Liver (tissue), 9 donors: Measurements from ENCODE around the gene UNC45B. TPM values are rescaled to one million over a fixed set of nuclear protein-coding genes. Genes with fewer than 3 reads are reported as not detected.
"Not testable (repeated sequence)": the region's sequence is repeated elsewhere in the genome, so short reads cannot be mapped to it uniquely, and the experiment has no call there.

ENCODE experiments used
- DNase-seq: peaks from one replicate; pipeline ENCODE4 v3.0.0-alpha.2; 2017; ENCODE audit warnings: low spot score
- H3K27ac ChIP-seq, 2 donors: one replicate each; pipeline ENCODE4 v1.7.0; 2013; ENCODE audit warnings: inconsistent platforms in 2 of 2, low read length in 2 of 2, control low read depth in 1 of 2, low read depth in 1 of 2, mild to moderate bottlenecking in 1 of 2
- H3K27me3 ChIP-seq, 4 donors: one replicate each; pipeline versions ENCODE4 v1.6.1 to v1.7.0; 2013; ENCODE audit warnings: low read length in 3 of 4, inconsistent platforms in 1 of 4, mild to moderate bottlenecking in 1 of 4, moderate library complexity in 1 of 4; ENCODE audit not compliant: control insufficient read depth in 4 of 4, insufficient read depth in 4 of 4
- H3K36me3 ChIP-seq, 4 donors: one replicate each; pipeline versions ENCODE4 v1.6.1 to v1.7.0; 2013; ENCODE audit warnings: low read length in 3 of 4, mild to moderate bottlenecking in 3 of 4, low read depth in 1 of 4, moderate library complexity in 1 of 4; ENCODE audit not compliant: control insufficient read depth in 4 of 4, insufficient read depth in 3 of 4
- H3K4me1 ChIP-seq, 4 donors: one replicate each; pipeline versions ENCODE4 v1.6.1 to v1.7.0; 2013; ENCODE audit warnings: low read length in 3 of 4, mild to moderate bottlenecking in 3 of 4, moderate library complexity in 1 of 4; ENCODE audit not compliant: control insufficient read depth in 4 of 4, insufficient read depth in 4 of 4
- H3K4me3 ChIP-seq, 3 donors: one replicate each; pipeline versions ENCODE4 v1.6.1 to v1.7.0; 2013; ENCODE audit warnings: low read length in 3 of 3, control low read depth in 1 of 3, low read depth in 1 of 3, mild to moderate bottlenecking in 1 of 3
- H3K9ac ChIP-seq, 2 donors: one replicate each; pipeline ENCODE4 v1.7.0; 2013; ENCODE audit warnings: low read length in 2 of 2, mild to moderate bottlenecking in 2 of 2, moderate library complexity in 2 of 2, control low read depth in 1 of 2, low read depth in 1 of 2
- H3K9me3 ChIP-seq, 4 donors: one replicate each; pipeline versions ENCODE4 v1.6.1 to v1.7.0; 2013; ENCODE audit warnings: low read length in 3 of 4; ENCODE audit not compliant: control insufficient read depth in 4 of 4
- ATF3 ChIP-seq: IDR thresholded peaks from 2 replicates; pipeline ENCODE4 v1.6.1; 2016; ENCODE audit warnings: antibody characterized with exemption
- EGR1 ChIP-seq, 2 donors: IDR thresholded peaks; 2 replicates each; pipeline ENCODE4 v1.6.1; 2016 to 2018; ENCODE audit warnings: antibody characterized with exemption in 2 of 2, low read depth in 2 of 2
- FOXA1 ChIP-seq: IDR thresholded peaks from 2 replicates; pipeline ENCODE4 v1.6.1; 2016; ENCODE audit warnings: antibody characterized with exemption
- FOXA2 ChIP-seq: IDR thresholded peaks from 2 replicates; pipeline ENCODE4 v1.6.1; 2016; ENCODE audit warnings: antibody characterized with exemption
- GABPA ChIP-seq, 2 donors: IDR thresholded peaks in 1 of 2; conservative IDR thresholded peaks in 1 of 2; 2 replicates each; pipeline ENCODE4 v1.6.1; 2016; ENCODE audit warnings: antibody characterized with exemption in 2 of 2, mild to moderate bottlenecking in 1 of 2, moderate library complexity in 1 of 2
- HNF4A ChIP-seq, 2 donors: conservative IDR thresholded peaks; 2 replicates each; pipeline ENCODE4 v1.6.1; 2016; ENCODE audit warnings: antibody characterized with exemption in 2 of 2, mild to moderate bottlenecking in 2 of 2
- HNF4G ChIP-seq: IDR thresholded peaks from 2 replicates; pipeline ENCODE4 v1.6.1; 2016; ENCODE audit warnings: antibody characterized with exemption
- JUND ChIP-seq, 2 donors: IDR thresholded peaks; 2 replicates each; pipeline ENCODE4 v1.6.1; 2016; ENCODE audit warnings: antibody characterized with exemption in 2 of 2
- MAX ChIP-seq: IDR thresholded peaks from 2 replicates; pipeline ENCODE4 v1.6.1; 2016; ENCODE audit warnings: antibody characterized with exemption
- NR2F2 ChIP-seq: IDR thresholded peaks from 2 replicates; pipeline ENCODE4 v1.6.1; 2016; ENCODE audit warnings: antibody characterized with exemption
- RAD21 ChIP-seq, 2 donors: IDR thresholded peaks; 2 replicates each; pipeline ENCODE4 v1.6.1; 2016; ENCODE audit warnings: antibody characterized with exemption in 2 of 2, mild to moderate bottlenecking in 2 of 2
- RXRA ChIP-seq, 2 donors: IDR thresholded peaks; 2 replicates each; pipeline ENCODE4 v1.6.1; 2017 to 2018; ENCODE audit warnings: antibody characterized with exemption in 2 of 2, mild to moderate bottlenecking in 1 of 2
- SP1 ChIP-seq: IDR thresholded peaks from 2 replicates; pipeline ENCODE4 v1.6.1; 2018; ENCODE audit warnings: antibody characterized with exemption, mild to moderate bottlenecking
- TAF1 ChIP-seq: conservative IDR thresholded peaks from 2 replicates; pipeline ENCODE4 v1.6.1; 2016; ENCODE audit warnings: antibody characterized with exemption, mild to moderate bottlenecking
- YY1 ChIP-seq: IDR thresholded peaks from 2 replicates; pipeline ENCODE4 v1.6.1; 2016; ENCODE audit warnings: antibody characterized with exemption, mild to moderate bottlenecking
- WGBS: extraction: QIAGEN DNeasy Blood & Tissue Kit; methylation state at CpG from one replicate; pipeline ENCODE4 v1.1.7; 2013; 5-methylcytosine and 5-hydroxymethylcytosine counted together
- polyA plus RNA-seq, 2 donors: library from polyadenylated mRNA; stranded (reverse) in 1 of 2; unstranded in 1 of 2; fragments of 200-250 nt in 1 of 2; fragments of >200 nt in 1 of 2; fragmentation: Nextera tagmentation in 1 of 2; extraction: Ambion mirVana in 1 of 2; gene quantifications; one replicate each; pipeline versions ENCODE4 v1.2.1 to v1.2.3, GENCODE V29; 2013 to 2015
- total RNA-seq, 2 donors: library from RNA; depleted of rRNA; stranded (reverse); fragments of >200 nt; gene quantifications; one replicate each; pipeline ENCODE4 v1.2.3, GENCODE V29; 2014
- TF ChIP-seq, protein P1 (sequence below): IDR thresholded peaks from 2 replicates; pipeline ENCODE4 v1.6.1; 2016; ENCODE audit warnings: antibody characterized with exemption
- TF ChIP-seq, protein P2 (sequence below): IDR thresholded peaks from 2 replicates; pipeline ENCODE4 v1.6.1; 2016; ENCODE audit warnings: antibody characterized with exemption, mild to moderate bottlenecking
- donor health status: healthy.
- donor health status: healthy.
- donor health status: healthy.
- donor health status: healthy.
- donor health status: healthy.

UNC45B gene
- total and polyA plus RNA-seq, 4 donors: 0.02 to 0.09 TPM; not detected in 2

GRCh38 chr17:35202582-35202981 is 55.0 kb downstream of the UNC45B start:
- 71% methylated on average over 2 of the region's 2 CpGs for WGBS
- not testable (repeated sequence) for DNase-seq, H3K4me1 ChIP-seq, H3K9ac ChIP-seq, H3K9me3 ChIP-seq, H3K27me3 ChIP-seq, H3K36me3 ChIP-seq, H3K4me3 ChIP-seq, H3K27ac ChIP-seq

DNA sequence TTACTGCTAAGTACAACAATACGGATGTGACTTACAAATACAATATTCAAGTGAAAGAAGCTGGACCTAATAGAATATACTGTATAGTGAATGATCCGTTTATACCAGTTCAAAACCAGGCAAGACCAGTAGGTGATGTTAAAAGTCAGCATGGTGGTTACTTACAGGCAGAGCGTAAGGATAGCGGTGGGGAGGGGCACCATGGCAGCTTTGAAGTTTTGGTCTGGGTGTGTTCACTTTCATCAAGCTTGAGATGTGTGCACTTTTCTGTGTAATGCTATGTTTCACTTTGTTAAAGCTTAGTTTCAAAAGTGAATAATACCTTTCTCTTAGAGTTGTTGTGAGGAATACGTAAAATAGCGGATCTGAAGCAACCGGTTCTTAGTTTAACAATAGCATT is 63.1 kb downstream of the UNC45B start:
- TF ChIP-seq YY1 (no peak), FOXA1 (no peak), GABPA (IDR thresholded peaks at IDR 0.05 in 1 of 2, conservative IDR thresholded peaks at IDR 0.05 in 1 of 2) (no peak), FOXA2 (no peak), NR2F2 (no peak), SP1 (no peak), TAF1 (no peak), HNF4G (no peak), EGR1 (IDR thresholded peaks at IDR 0.05; ENCODE audit: low read depth in 2 of 2) (no peak)
- TF ChIP-seq, protein P1, sequence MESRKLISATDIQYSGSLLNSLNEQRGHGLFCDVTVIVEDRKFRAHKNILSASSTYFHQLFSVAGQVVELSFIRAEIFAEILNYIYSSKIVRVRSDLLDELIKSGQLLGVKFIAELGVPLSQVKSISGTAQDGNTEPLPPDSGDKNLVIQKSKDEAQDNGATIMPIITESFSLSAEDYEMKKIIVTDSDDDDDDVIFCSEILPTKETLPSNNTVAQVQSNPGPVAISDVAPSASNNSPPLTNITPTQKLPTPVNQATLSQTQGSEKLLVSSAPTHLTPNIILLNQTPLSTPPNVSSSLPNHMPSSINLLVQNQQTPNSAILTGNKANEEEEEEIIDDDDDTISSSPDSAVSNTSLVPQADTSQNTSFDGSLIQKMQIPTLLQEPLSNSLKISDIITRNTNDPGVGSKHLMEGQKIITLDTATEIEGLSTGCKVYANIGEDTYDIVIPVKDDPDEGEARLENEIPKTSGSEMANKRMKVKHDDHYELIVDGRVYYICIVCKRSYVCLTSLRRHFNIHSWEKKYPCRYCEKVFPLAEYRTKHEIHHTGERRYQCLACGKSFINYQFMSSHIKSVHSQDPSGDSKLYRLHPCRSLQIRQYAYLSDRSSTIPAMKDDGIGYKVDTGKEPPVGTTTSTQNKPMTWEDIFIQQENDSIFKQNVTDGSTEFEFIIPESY: no peak
- Histone ChIP-seq H3K27ac (no peak overlapping the region), H3K9ac (no peak overlapping the region), H3K4me1 (no peaks in the 10 kb centered on the region), H3K4me3 (no peak overlapping the region), H3K9me3 (peaks cover 0 to 5% (median 0%) of the 10 kb centered on the region in 4 donors), H3K36me3 (no peaks in the 10 kb centered on the region), H3K27me3 (peaks cover 0 to 7% (median 0%) of the 10 kb centered on the region in 4 donors)
- no peak for DNase-seq
- WGBS: 88% methylated on average over 7 of the region's 7 CpGs

DNA sequence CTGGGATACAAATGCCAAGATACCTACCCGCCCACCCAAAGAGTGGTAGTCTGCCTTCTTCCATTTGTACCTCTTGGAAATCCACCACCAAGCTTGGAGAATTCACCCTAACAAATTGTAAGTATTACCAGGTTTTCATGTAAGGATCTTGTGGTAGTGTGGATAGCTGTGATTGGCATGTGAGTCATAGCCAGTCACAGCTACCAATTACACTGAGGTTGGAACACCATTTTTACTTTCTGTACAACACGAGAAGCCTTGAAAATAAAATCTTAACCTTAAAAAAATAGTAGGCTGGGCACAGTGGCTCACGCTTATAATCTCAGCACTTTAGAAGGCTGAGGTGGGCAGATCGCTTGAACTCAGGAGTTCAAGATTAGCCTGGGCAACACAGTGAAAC is 65.1 kb downstream of the UNC45B start:
- H3K4me1 ChIP-seq: no peaks in the 10 kb centered on the region
- H3K9ac ChIP-seq: no peak overlapping the region
- peak overlapping the region in 1 of 2 donors; percentile 16 for H3K27ac ChIP-seq
- no peaks in the 10 kb centered on the region for H3K36me3 ChIP-seq
- TF ChIP-seq ATF3 (no peak), MAX (no peak), RXRA (IDR thresholded peaks at IDR 0.05) (no peak), YY1 (no peak), FOXA2 (no peak), HNF4G (no peak), TAF1 (no peak), FOXA1 (no peak), EGR1 (IDR thresholded peaks at IDR 0.05; ENCODE audit: low read depth in 2 of 2) (no peak), HNF4A (conservative IDR thresholded peaks at IDR 0.05) (no peak), NR2F2 (no peak), JUND (IDR thresholded peaks at IDR 0.05) (no peak), RAD21 (IDR thresholded peaks at IDR 0.05) (no peak)
- TF ChIP-seq, protein P1: no peak
- TF ChIP-seq, protein P2, sequence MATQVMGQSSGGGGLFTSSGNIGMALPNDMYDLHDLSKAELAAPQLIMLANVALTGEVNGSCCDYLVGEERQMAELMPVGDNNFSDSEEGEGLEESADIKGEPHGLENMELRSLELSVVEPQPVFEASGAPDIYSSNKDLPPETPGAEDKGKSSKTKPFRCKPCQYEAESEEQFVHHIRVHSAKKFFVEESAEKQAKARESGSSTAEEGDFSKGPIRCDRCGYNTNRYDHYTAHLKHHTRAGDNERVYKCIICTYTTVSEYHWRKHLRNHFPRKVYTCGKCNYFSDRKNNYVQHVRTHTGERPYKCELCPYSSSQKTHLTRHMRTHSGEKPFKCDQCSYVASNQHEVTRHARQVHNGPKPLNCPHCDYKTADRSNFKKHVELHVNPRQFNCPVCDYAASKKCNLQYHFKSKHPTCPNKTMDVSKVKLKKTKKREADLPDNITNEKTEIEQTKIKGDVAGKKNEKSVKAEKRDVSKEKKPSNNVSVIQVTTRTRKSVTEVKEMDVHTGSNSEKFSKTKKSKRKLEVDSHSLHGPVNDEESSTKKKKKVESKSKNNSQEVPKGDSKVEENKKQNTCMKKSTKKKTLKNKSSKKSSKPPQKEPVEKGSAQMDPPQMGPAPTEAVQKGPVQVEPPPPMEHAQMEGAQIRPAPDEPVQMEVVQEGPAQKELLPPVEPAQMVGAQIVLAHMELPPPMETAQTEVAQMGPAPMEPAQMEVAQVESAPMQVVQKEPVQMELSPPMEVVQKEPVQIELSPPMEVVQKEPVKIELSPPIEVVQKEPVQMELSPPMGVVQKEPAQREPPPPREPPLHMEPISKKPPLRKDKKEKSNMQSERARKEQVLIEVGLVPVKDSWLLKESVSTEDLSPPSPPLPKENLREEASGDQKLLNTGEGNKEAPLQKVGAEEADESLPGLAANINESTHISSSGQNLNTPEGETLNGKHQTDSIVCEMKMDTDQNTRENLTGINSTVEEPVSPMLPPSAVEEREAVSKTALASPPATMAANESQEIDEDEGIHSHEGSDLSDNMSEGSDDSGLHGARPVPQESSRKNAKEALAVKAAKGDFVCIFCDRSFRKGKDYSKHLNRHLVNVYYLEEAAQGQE: no peak
- no peak for DNase-seq
- WGBS: 83% methylated on average over 4 of the region's 4 CpGs
- no peak overlapping the region for H3K4me3 ChIP-seq
- peaks cover 0 to 5% (median 0%) of the 10 kb centered on the region in 4 donors for H3K9me3 ChIP-seq
- peaks cover 0 to 3% (median 0%) of the 10 kb centered on the region in 4 donors for H3K27me3 ChIP-seq
